Hippocampal formation (tissue), 2 donors: ENCODE data around the gene ACAD11.

Source experiments
- DNase-seq, 2 donors: peaks; one replicate each; lab custom pipeline; 2025; lab: John Stamatoyannopoulos, UW

ACAD11 gene

GRCh38 chr3:132659365-132660051 lies at the start of gene ACAD11:
ACAD11 (minus strand) TSS chr3:132659809; CDS start chr3:132659751, 58 bp downstream.
- peak; percentile 67 to 75 for DNase-seq

- DNase-seq, result no peak
These were observed 44.1 kb upstream of the ACAD11 start for GRCh38 chr3:132703733-132704132.

- no peak for DNase-seq
These were observed 35.8 kb upstream of the ACAD11 start for GRCh38 chr3:132695422-132695821.

GRCh38 chr3:132694991-132695390 lies 35.4 kb upstream of the ACAD11 start:
- DNase-seq, result no peak

GRCh38 chr3:132690040-132690439 lies 30.4 kb upstream of the ACAD11 start:
- no peak for DNase-seq

- no peak for DNase-seq
These were observed 22.6 kb upstream of the ACAD11 start for GRCh38 chr3:132682201-132682600.

- no peak for DNase-seq
These were observed 21.8 kb upstream of the ACAD11 start for GRCh38 chr3:132681421-132681820.

- no peak for DNase-seq
These were observed 20.3 kb upstream of the ACAD11 start for GRCh38 chr3:132679911-132680310.

GRCh38 chr3:132675408-132675807 lies 15.8 kb upstream of the ACAD11 start:
- DNase-seq, result no peak

- DNase-seq, result no peak
These were observed 9.7 kb upstream of the ACAD11 start for GRCh38 chr3:132669256-132669777.

- DNase-seq, result no peak
These were observed 5.7 kb upstream of the ACAD11 start for GRCh38 chr3:132665230-132665745.

- DNase-seq, result no peak
These were observed 2.6 kb upstream of the ACAD11 start for GRCh38 chr3:132662212-132662611.

GRCh38 chr3:132661101-132661500 lies 1.5 kb upstream of the ACAD11 start:
- DNase-seq, result no peak

- no peak for DNase-seq
These were observed 1.1 kb upstream of the ACAD11 start for GRCh38 chr3:132660811-132661070.

GRCh38 chr3:132660052-132660810 lies 622 bp upstream of the ACAD11 start, which contains the start of gene UBA5:
UBA5 (plus strand) TSS chr3:132660329; CDS start chr3:132660538, 209 bp downstream.
- peak; percentile 70 to 75 for DNase-seq

- DNase-seq, result no peak
These were observed 627 bp downstream of the ACAD11 start for GRCh38 chr3:132659000-132659364.

GRCh38 chr3:132657869-132658747 lies 1.5 kb downstream of the ACAD11 start:
- DNase-seq, result no peak

- DNase-seq, result no peak
These were observed 4.1 kb downstream of the ACAD11 start for GRCh38 chr3:132655471-132655870.

GRCh38 chr3:132654721-132655120 lies 4.9 kb downstream of the ACAD11 start:
- DNase-seq, result no peak

GRCh38 chr3:132654190-132654589 lies 5.4 kb downstream of the ACAD11 start:
- DNase-seq, result no peak

GRCh38 chr3:132652640-132653270 lies 6.9 kb downstream of the ACAD11 start:
- DNase-seq, result no peak

- DNase-seq, result no peak
These were observed 9.5 kb downstream of the ACAD11 start for GRCh38 chr3:132650153-132650552.
